VCaP (cell line): ENCODE measurements around the gene DNAH10.

Experiments used
- H3K27ac ChIP-seq: fragments of 450-650 bp; 2 replicates; pipeline ENCODE4 v1.5.1; 2017
- CTCF ChIP-seq: fragments of 450-650 bp; conservative IDR thresholded peaks from 2 replicates; pipeline ENCODE4 v1.5.1; 2017; ENCODE audit warnings: mild to moderate bottlenecking, moderate library complexity

The DNAH10 gene

GRCh38 chr12:123807670-123808069 is 45.6 kb downstream of the DNAH10 start:
- no peak for TF ChIP-seq CTCF
- no peak overlapping the region for H3K27ac ChIP-seq

- TF ChIP-seq CTCF = peak; percentile 73
- no peak overlapping the region for H3K27ac ChIP-seq
Measured at GRCh38 chr12:123808167-123808566, 46.1 kb downstream of the DNAH10 start.

- TF ChIP-seq CTCF = no peak
- no peak overlapping the region for H3K27ac ChIP-seq
Measured at GRCh38 chr12:123813349-123813748, 51.2 kb downstream of the DNAH10 start.

- TF ChIP-seq CTCF = no peak
- no peak overlapping the region for H3K27ac ChIP-seq
Measured at GRCh38 chr12:123815968-123816367, 53.9 kb downstream of the DNAH10 start.

- H3K27ac ChIP-seq = no peak overlapping the region
- no peak for TF ChIP-seq CTCF
Measured at GRCh38 chr12:123816896-123817537, 54.9 kb downstream of the DNAH10 start.

- TF ChIP-seq CTCF = no peak
- H3K27ac ChIP-seq = no peak overlapping the region
Measured at GRCh38 chr12:123822804-123823203, 60.7 kb downstream of the DNAH10 start.

GRCh38 chr12:123828120-123828519 is 66.0 kb downstream of the DNAH10 start:
- no peak for TF ChIP-seq CTCF
- H3K27ac ChIP-seq = no peak overlapping the region
